Smooth muscle cell (in vitro differentiated cells): ENCODE results near the gene DYRK1A. TPM values are rescaled to one million over a fixed set of nuclear protein-coding genes. Genes with fewer than 3 reads are reported as not detected.

Source experiments
- DNase-seq: peaks from one replicate; lab custom pipeline; 2025; ENCODE audit not compliant: unreplicated experiment; lab: John Stamatoyannopoulos, UW
- H2AFZ ChIP-seq: fragments of 200-600 bp; sonication (generic); 2 replicates; pipeline ENCODE4 v1.6.0; 2016; ENCODE audit warnings: antibody characterized with exemption, low read depth, mild to moderate bottlenecking
- H3F3A ChIP-seq: fragments of 200-600 bp; sonication (generic); 2 replicates; pipeline ENCODE4 v1.6.0; 2017; ENCODE audit warnings: antibody characterized with exemption, low read depth
- H3K27ac ChIP-seq: fragments of 200-600 bp; sonication (generic); 2 replicates; pipeline ENCODE4 v1.5.1; 2016; ENCODE audit warnings: low read depth, mild to moderate bottlenecking
- H3K27me3 ChIP-seq: fragments of 200-600 bp; sonication (generic); 2 replicates; pipeline ENCODE4 v1.6.1; 2016; ENCODE audit warnings: low read depth, mild to moderate bottlenecking
- H3K36me3 ChIP-seq: fragments of 200-600 bp; sonication (generic); 2 replicates; pipeline ENCODE4 v1.5.1; 2016; ENCODE audit warnings: low read depth
- H3K4me1 ChIP-seq: fragments of 200-600 bp; sonication (generic); 2 replicates; pipeline ENCODE4 v1.5.1; 2016; ENCODE audit warnings: low read depth
- H3K4me2 ChIP-seq: fragments of 200-600 bp; sonication (generic); 2 replicates; pipeline ENCODE4 v1.6.0; 2016; ENCODE audit warnings: mild to moderate bottlenecking
- H3K4me3 ChIP-seq: fragments of 200-600 bp; sonication (generic); 2 replicates; pipeline ENCODE4 v1.5.1; 2016; ENCODE audit warnings: mild to moderate bottlenecking
- H3K79me2 ChIP-seq: fragments of 200-600 bp; sonication (generic); 2 replicates; pipeline ENCODE4 v1.6.0; 2016; ENCODE audit warnings: low read depth, mild to moderate bottlenecking
- H3K9ac ChIP-seq: fragments of 200-600 bp; sonication (generic); 2 replicates; pipeline ENCODE4 v1.6.0; 2016; ENCODE audit warnings: low read depth
- H3K9me3 ChIP-seq: fragments of 200-600 bp; sonication (generic); replicated peaks from 2 replicates; pipeline ENCODE4 v1.5.1; 2016; ENCODE audit warnings: low read depth
- H4K20me1 ChIP-seq: fragments of 200-600 bp; sonication (generic); 2 replicates; pipeline ENCODE4 v1.6.0; 2016; ENCODE audit warnings: low read depth
- CTCF ChIP-seq: fragments of 200-600 bp; sonication (generic); IDR thresholded peaks from 2 replicates; pipeline ENCODE4 v1.5.1; 2017; ENCODE audit warnings: borderline replicate concordance, mild to moderate bottlenecking, antibody characterized with exemption; ENCODE audit not compliant: insufficient read depth, poor library complexity, severe bottlenecking
- WGBS: methylation state at CpG from one replicate; pipeline ENCODE4 v1.1.7; 2016; ENCODE audit warnings: low lambda C conversion rate; 5-methylcytosine and 5-hydroxymethylcytosine counted together
- polyA plus RNA-seq: library from polyadenylated mRNA; unstranded; fragments of >200 nt; fragmentation: Nextera tagmentation; extraction: Ambion mirVana; gene quantifications from 2 replicates; pipeline ENCODE4 v1.2.1, GENCODE V29; 2016
- total RNA-seq: library from RNA; depleted of rRNA; stranded (reverse); fragments of >200 nt; gene quantifications from 2 replicates; pipeline ENCODE4 v1.2.3, GENCODE V29; 2014

The DYRK1A gene
- total and polyA plus RNA-seq, 2 experiments from 2014 or later = 2.4 to 61.7 TPM

GRCh38 chr21:37496972-37497371 lies 130.4 kb downstream of the DYRK1A start:
- H3K79me2 ChIP-seq = peaks cover 40% of the 10 kb centered on the region
- no peak overlapping the region for H3K27ac ChIP-seq
- 96% methylated on average over 4 of the region's 4 CpGs for WGBS
- H2AFZ ChIP-seq = no peak overlapping the region
- TF ChIP-seq CTCF = peak; percentile 21
- H3K4me2 ChIP-seq = no peak overlapping the region
- no peaks in the 10 kb centered on the region for H3K4me1 ChIP-seq
- no peaks in the 10 kb centered on the region for H3F3A ChIP-seq
- H3K27me3 ChIP-seq = no peaks in the 10 kb centered on the region
- H3K9me3 ChIP-seq = no peaks in the 10 kb centered on the region
- no peak overlapping the region for H3K9ac ChIP-seq
- no peak overlapping the region for H3K4me3 ChIP-seq
- H4K20me1 ChIP-seq = peaks cover 4% of the 10 kb centered on the region
- no peak for DNase-seq
- H3K36me3 ChIP-seq = peaks cover 21% of the 10 kb centered on the region

DNA sequence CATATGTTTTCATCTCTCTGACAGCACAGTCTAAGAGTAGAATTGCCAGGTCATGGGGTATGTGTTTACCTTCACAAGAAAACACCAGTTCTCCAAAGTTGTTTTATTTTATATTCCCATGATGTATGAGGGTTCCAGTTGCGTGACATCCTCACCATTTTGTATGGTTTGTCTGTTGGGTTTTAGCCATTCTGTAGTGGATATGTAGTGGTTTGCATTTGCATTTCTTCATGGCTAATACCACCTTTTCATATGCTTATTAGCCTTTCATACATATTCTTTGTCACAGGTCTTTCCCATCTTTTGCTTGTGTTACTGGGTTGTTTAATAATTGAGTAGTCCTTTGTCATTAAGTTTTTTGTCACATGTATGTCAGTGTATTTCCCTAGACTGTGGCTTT lies 132.1 kb downstream of the DYRK1A start:
- Histone ChIP-seq H3K27ac (no peak overlapping the region), H3K79me2 (peaks cover 41% of the 10 kb centered on the region), H3K9ac (no peak overlapping the region)

GRCh38 chr21:37502947-37503346 lies 136.4 kb downstream of the DYRK1A start:
- TF ChIP-seq CTCF = no peak
- H3K9me3 ChIP-seq = no peaks in the 10 kb centered on the region
- no peak for DNase-seq
- peaks cover 11% of the 10 kb centered on the region for H3K4me1 ChIP-seq
- H2AFZ ChIP-seq = no peak overlapping the region
- peaks cover 43% of the 10 kb centered on the region for H3K79me2 ChIP-seq
- H3K4me3 ChIP-seq = no peak overlapping the region
- peaks cover 12% of the 10 kb centered on the region for H3K36me3 ChIP-seq
- H4K20me1 ChIP-seq = peaks cover 8% of the 10 kb centered on the region
- WGBS = 88% methylated on average over 3 of the region's 3 CpGs
- peaks cover 15% of the 10 kb centered on the region for H3F3A ChIP-seq
- peak overlapping the region; percentile 84 for H3K27ac ChIP-seq
- H3K9ac ChIP-seq = peak overlapping the region; percentile 77
- no peaks in the 10 kb centered on the region for H3K27me3 ChIP-seq
- no peak overlapping the region for H3K4me2 ChIP-seq

More for the DNA sequence above, 132.1 kb downstream of the DYRK1A start:
- Histone ChIP-seq H3K36me3 (peaks cover 12% of the 10 kb centered on the region), H2AFZ (no peak overlapping the region), H3K9me3 (no peaks in the 10 kb centered on the region), H3K4me2 (no peak overlapping the region), H4K20me1 (peaks cover 2% of the 10 kb centered on the region), H3F3A (peaks cover 10% of the 10 kb centered on the region), H3K4me1 (peaks cover 3% of the 10 kb centered on the region), H3K4me3 (no peak overlapping the region), H3K27me3 (no peaks in the 10 kb centered on the region)
- no peak for DNase-seq
- 87% methylated on average over 1 of the region's 1 CpG for WGBS
- no peak for TF ChIP-seq CTCF

DNA sequence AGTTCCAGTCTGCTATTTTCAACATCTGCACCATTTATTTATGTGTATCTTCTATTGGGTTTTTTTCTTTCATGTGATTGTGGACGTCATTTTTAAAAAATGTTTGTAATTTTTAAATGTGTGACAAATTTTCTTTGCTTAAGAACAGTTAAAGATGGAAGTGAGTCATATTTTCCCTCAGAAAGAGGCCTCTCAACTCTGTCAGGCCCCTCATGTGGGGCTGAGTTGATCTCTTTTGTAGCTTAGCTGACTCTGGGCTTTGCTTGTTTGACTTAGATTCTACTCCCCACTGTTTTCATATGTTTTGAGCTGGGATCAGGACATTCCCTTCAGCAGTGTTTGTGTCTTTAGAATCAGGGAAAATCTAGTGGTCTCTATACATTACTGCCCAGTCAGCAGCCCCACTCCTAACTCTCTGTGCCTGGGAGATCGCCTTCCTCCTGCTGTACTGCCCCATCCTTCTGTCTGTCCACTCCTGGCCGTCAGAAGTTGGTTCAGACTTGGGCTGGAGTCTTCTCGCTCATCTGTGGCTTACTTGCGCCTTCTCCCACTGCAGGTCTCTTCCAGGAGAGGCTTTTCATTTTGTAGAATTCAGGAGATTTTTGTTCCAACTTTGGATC lies 137.4 kb downstream of the DYRK1A start:
- Histone ChIP-seq H3K27ac (peak overlapping the region; percentile 84), H3K4me2 (peak overlapping the region; percentile 65), H3K36me3 (peaks cover 12% of the 10 kb centered on the region), H2AFZ (no peak overlapping the region), H3K4me3 (no peak overlapping the region), H3K4me1 (peaks cover 11% of the 10 kb centered on the region), H3K9ac (peak overlapping the region; percentile 77), H3K27me3 (no peaks in the 10 kb centered on the region), H4K20me1 (peaks cover 8% of the 10 kb centered on the region), H3F3A (peaks cover 19% of the 10 kb centered on the region), H3K9me3 (no peaks in the 10 kb centered on the region), H3K79me2 (peaks cover 40% of the 10 kb centered on the region)
- TF ChIP-seq CTCF = no peak
- no peak for DNase-seq
- WGBS = 70% methylated on average over 5 of the region's 5 CpGs
